Measurements from ENCODE around the gene GRXCR2.
A peak's percentile ranks its signal among the peaks of the same experiment; 100 is the strongest.
"Not testable (repeated sequence)": the region's sequence is repeated elsewhere in the genome, so short reads cannot be mapped to it uniquely, and the experiment has no call there.

GRXCR2 gene

DNA sequence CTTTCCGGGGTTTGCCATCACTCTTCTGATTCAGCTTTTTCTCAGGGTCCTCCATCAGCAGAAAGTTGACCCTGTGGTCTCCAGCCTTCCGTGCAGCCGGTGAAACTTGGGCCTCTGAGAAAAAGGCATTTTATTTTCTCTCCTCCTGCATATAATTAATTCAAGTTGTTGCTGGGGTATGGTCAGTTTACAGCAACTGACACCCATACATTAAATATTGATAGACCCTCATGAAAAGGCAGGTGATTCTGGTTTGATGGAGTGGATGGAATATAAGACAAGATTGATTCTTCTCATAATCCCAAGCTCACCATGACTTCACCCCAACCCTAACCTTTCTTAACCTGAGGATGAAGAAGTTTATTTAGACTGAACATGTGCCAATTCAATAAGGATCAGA, at the start of gene GRXCR2:
TSS of gene GRXCR2 (minus strand) at position 101 of the 400 bp plus-strand sequence. CDS start at position 55, 46 bp downstream.
- no peak for DNase-seq

- no peak for DNase-seq
Measured at GRCh38 chr5:145922059-145922458, 49.2 kb upstream of the GRXCR2 start.

DNA sequence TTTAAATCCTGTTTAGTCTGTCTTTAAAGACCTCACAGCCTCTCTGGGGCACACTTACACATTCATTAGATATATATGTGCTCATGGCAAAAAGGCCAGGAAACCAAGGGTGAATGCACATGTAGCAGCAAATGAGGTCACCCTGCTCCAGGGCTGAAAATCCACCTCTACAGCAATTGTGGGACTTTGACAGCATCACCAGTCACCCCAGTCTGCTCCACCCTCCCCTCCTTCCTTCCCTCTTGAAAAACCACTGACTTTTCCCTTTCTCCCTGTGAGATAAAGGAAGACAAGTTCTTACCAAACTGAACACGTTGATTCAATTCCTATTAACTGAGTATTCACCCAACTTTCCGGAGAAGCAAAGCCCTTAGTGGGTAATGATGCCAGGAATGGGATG, 48.4 kb upstream of the GRXCR2 start:
- no peak for DNase-seq

DNA sequence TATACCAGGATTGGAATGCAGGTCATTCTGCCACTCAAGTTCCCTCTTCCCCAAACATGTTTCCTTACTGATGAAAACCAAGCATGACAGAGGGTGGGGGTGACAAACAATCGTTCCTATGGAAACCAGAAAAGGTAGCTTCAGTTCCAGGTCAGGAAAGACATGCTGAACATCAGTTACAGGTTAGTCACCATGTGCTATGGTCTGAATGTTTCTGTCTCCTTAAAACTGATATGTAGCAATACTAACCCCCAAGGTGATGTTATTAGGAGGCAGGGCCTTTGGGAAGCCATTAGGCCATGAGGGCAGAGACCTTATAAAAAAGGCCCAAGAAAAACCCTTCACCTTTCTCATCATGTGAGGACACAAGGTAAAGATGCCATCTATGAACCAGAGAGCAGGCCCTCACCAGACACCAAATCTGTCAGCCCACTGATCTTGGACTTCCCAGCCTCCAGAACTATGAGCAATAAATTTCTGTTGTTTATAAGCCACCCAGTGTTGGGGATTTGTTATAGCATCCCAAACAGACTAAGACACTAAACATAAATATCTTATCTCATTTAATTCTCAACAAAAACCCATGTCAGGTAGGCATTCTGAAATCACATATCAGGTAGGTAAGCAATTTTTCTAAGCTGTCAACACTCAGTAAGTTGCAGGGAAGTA, 47.9 kb upstream of the GRXCR2 start:
- DNase-seq: no peak

- DNase-seq: no peak
Measured at GRCh38 chr5:145919413-145919812, 46.6 kb upstream of the GRXCR2 start.

DNA sequence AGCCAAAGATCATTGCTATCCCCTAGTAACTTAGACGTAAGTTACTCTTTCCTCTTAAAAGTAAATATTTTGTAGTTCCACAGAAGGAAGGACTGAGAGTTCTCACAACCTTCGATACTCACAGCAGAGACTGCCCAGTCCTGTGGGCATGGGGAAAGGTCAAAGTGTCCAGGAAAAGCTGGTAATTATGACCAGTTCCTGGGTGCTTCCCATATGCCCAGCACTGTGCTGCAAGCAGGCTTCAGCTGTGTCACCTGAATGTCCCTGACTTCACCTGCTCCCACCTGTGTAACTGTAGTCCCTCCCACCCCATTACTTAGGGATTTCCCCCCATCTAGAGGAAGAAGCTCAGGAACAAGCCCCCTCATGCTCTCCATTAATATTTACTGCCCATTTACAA, 45.6 kb upstream of the GRXCR2 start:
- no peak for DNase-seq

DNA sequence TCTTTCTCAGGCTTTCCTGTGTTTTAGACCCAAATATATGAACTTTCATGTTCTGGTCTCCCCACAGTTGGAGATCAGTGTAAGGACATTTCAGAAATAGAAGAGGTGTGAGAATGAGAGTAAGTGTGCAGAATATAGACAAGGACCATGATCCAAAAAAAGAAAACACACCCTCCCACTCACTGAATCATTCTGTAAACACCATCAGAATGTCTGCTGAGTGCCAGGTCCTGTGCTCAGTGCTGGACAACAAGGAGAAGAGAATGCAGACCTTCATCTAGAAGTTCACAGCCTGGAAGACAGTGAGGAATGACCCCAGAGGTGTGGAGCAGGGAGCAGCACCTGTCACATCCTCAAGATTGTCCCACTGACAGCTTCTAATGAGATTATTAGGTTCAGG, 44.5 kb upstream of the GRXCR2 start:
- no peak for DNase-seq

DNA sequence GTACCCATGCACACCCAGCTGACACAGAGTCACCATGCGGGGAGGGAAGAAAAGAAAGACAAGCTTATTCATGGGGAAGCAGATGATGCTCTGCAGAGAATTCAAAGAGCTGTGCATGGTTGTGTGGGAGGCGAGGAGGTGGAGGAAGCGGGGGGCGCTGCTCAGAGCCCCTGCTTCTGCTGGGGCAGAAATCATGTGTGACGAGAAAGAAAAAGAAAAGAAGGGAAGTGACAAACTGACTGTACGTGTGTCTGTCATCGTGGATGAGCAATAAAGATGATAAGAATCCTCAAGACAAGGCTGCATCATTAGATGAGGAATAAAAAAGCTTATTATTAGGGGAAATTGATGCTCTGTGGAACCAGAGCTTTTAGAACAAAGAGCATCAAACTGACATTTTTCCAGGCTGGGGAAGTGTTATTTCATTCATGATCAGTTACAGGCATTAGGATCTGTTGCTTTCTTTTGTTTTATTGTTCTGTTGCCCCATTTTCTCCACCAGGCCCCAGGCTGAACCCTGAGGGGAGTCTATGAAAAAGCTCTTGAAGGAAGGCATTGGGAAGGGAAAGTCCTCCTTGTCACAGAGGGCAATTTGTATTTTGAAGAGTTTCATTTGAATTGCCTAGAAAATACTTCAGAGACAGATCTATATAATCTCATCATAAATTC, 43.3 kb upstream of the GRXCR2 start:
- DNase-seq: no peak

- DNase-seq: no peak
Measured at GRCh38 chr5:145913701-145914100, 40.9 kb upstream of the GRXCR2 start.

- no peak for DNase-seq
Measured at GRCh38 chr5:145912594-145912993, 39.8 kb upstream of the GRXCR2 start.

DNA sequence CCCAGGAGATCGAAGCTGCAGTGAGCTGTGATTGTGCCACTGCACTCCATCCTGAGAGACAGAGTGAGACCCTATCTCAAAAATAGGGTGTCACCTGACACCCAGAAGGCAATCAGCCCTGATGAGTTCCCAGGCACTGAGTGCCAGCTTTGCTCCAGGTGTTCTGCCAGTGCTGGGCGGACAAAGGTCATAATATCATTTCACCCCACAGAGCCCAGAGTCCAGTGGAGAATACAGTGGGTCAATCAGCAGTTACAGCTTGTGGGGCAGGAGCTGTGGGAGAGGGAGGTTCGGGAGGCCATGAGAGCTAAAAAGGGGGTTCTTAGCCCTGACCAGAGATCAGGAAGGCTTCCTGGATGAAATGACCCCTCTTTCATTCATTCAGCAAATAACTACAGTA, 39.2 kb upstream of the GRXCR2 start:
- no peak for DNase-seq

- DNase-seq: no peak
Measured at GRCh38 chr5:145911164-145911563, 38.4 kb upstream of the GRXCR2 start.

DNA sequence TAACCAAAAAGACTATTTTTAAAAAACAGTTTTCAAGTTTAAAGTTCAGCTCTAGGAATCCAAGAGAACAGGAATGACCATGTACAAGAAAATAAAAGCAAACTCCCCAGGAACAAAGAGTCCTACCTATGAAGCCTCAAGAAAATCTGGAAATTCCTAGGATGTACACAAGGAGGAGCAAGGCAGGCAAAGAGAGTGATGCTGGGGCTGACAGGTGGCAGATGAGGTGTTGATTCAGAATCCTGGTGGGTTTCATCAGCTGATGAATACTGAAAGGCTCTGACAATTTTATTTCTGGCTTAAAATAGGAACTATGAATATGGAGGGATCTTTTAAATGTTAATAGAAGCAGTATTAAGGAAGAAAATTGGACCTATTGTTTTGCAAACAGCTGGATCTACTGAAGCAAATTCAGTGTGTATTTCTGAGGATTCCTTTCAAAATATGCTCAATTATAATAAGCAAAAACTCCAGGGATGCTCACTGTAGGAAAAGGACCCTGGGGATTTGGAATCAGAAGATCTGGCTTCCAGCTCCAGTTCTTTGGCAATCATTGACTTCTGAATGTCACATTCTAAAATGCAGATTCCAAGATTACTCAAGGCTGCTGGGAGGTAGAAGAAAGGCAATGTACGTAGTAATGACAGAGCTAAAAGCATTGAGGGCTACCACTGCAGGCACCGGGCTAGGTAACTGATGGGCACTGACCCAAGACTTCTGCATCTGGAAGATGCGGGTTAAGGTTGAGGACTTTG, 35.6 kb upstream of the GRXCR2 start:
- DNase-seq: no peak

DNA sequence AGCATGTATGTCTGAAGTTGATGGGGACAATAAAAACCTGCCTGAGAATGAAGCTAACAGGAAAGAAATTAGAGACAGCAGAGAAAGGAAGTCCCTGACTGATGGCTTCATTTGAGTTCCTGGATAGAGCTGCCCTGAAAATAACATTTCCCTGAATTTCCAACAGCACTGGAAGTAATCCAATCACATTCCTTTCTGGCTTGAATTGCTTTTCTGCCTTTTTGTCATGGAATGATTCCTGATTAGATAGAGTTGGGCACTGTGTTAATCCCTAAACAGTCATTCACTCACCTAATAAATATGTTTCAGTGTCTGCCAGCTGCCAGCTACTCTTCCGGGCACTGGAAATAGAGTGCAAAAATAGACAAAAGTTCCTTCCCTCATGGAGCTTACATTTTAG, 33.6 kb upstream of the GRXCR2 start:
- DNase-seq: no peak

- DNase-seq: no peak
Measured at GRCh38 chr5:145904743-145905142, 31.9 kb upstream of the GRXCR2 start.

- DNase-seq: no peak
Measured at GRCh38 chr5:145903867-145904266, 31.1 kb upstream of the GRXCR2 start.

DNA sequence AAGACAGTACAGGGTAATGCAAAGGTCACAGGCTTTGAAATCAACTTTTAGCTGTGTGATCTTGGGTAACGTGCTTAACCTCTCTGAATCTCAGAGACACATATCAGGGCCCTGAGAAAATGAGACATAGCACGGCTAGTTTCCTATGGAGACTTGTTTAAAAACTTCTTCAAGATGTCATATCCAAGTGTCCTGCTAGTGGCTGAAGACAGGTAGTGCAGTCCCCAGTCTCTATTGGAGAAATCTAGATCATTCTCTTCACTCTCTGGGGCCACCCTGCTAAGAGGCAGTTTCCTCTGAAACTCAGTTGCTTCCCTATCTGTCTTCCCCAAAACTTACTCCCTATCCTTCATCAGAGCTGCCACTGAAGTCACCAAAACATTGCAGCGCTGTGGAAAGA, 30.3 kb upstream of the GRXCR2 start:
- no peak for DNase-seq

DNA sequence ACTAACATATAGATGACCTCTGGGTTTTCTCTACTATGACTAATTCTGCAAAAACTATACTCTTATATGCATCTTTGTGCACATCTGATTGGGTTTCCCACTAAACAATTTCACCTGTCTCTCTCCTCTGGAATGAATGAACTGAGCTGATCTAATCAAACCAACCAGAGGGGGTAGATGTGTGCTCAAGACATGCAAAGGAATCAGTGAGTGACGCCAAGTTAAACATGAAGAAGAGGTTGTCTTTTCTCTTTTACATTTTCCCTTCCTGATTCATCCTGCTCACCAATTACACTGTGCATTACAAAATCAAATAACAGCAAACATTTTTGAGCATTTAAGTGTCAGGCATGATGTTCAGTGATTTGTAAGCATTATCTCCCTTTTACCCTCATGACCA, 29.6 kb upstream of the GRXCR2 start:
- DNase-seq: no peak

DNA sequence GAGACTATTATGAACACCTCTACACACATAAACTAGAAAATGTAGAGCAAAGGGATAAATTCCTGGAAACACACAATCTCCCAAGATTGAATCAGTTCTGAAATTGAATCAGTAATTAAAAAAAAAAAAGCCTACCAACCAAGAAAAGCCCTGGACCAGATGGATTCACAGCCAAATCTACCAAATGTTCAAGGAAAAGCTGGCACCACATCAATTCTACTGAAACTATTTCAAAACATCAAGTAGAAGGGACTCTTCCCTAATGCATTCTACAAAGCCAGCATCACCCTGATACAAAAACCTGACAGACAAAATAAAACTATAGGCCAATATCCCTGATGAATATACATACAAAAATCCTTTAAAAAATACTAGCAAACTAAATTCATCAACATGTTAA, 25.4 kb upstream of the GRXCR2 start:
- DNase-seq: no peak

DNA sequence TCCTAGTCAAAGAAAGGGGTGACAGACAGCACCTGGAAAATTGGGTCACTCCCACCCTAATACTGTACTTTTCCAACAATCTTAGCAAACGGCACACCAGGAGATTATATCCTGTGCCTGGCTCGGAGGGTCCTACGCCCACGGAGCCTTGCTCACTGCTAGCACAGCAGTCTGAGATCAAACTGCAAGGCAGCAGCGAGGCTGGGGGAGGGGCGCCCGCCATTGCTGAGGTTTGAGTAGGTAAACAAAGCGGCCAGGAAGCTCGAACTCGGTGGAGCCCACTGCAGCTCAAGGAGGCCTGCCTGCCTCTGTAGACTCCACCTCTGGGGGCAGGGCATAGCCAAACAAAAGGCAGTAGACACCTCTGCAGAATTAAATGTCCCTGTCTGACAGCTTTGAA, 18.6 kb upstream of the GRXCR2 start:
- not testable (repeated sequence) for DNase-seq

DNA sequence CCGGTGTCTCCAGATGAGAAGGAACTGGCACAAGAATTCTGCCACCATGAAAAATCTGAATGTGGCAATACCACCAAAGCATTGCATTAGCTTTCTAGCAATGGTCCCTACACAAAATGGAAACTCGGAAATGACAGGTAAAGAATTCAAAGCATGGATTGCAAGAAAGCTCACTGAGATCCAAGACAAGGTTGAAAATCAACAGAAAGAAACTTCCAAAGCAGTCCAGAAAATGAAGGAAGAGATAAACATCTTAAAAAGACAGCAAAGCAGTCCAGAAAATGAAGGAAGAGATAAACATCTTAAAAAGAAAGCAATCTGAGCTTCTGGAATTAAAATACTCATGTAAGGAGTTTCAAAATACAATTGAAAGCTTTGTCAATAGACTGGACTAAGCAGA, 16.8 kb upstream of the GRXCR2 start:
- no peak for DNase-seq

- peak; percentile 3 for DNase-seq
Measured at GRCh38 chr5:145887976-145888574, 15.3 kb upstream of the GRXCR2 start.

- no peak for DNase-seq
Measured at GRCh38 chr5:145887217-145887616, 14.4 kb upstream of the GRXCR2 start.

GRCh38 chr5:145874765-145875164, 2.0 kb upstream of the GRXCR2 start:
- DNase-seq: no peak
